ENCODE data around the gene OR4D10. TPM values are rescaled to one million over a fixed set of nuclear protein-coding genes. Genes with fewer than 3 reads are reported as not detected.
"Not testable (repeated sequence)": the region's sequence is repeated elsewhere in the genome, so short reads cannot be mapped to it uniquely, and the experiment has no call there.

The OR4D10 gene
- total RNA-seq, 2 donors from 2014 or later = not detected

- H3K27me3 ChIP-seq (ENCODE audit: control insufficient read depth, insufficient read depth, low read length, poor library complexity, severe bottlenecking) = no peaks in the 10 kb centered on the region
- DNase-seq = no peak
- 74 to 76% methylated on average over 2 to 3 of the region's 3 CpGs for WGBS, 2 experiments (ENCODE audit: insufficient coverage in 1 of 2, insufficient read length in 1 of 2)
- H3K27ac Mint-ChIP-seq = no peak within 1 kb of the TSS
- TF ChIP-seq, protein P1, sequence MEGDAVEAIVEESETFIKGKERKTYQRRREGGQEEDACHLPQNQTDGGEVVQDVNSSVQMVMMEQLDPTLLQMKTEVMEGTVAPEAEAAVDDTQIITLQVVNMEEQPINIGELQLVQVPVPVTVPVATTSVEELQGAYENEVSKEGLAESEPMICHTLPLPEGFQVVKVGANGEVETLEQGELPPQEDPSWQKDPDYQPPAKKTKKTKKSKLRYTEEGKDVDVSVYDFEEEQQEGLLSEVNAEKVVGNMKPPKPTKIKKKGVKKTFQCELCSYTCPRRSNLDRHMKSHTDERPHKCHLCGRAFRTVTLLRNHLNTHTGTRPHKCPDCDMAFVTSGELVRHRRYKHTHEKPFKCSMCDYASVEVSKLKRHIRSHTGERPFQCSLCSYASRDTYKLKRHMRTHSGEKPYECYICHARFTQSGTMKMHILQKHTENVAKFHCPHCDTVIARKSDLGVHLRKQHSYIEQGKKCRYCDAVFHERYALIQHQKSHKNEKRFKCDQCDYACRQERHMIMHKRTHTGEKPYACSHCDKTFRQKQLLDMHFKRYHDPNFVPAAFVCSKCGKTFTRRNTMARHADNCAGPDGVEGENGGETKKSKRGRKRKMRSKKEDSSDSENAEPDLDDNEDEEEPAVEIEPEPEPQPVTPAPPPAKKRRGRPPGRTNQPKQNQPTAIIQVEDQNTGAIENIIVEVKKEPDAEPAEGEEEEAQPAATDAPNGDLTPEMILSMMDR (conservative IDR thresholded peaks at IDR 0.05) = no peak
- peaks cover 3% of the 10 kb centered on the region for H3K27me3 Mint-ChIP-seq (ENCODE audit: insufficient read depth)
- no peak within 1 kb of the TSS for H3K27ac ChIP-seq (ENCODE audit: low read depth, low read length)
- H3K9ac ChIP-seq (ENCODE audit: extremely low read depth, low read length, poor library complexity, severe bottlenecking) = no peak within 1 kb of the TSS
- no peaks in the 10 kb centered on the region for H3K4me1 ChIP-seq (ENCODE audit: control insufficient read depth, insufficient read depth, low read length)
- H3K4me3 ChIP-seq (ENCODE audit: low read length) = no peak within 1 kb of the TSS
- no peaks in the 10 kb centered on the region for H3K36me3 Mint-ChIP-seq (ENCODE audit: low read depth)
- H3K4me3 Mint-ChIP-seq = no peak within 1 kb of the TSS
- H3K9me3 ChIP-seq (ENCODE audit: control insufficient read depth, low read length) = no peaks in the 10 kb centered on the region
- peaks cover 5% of the 10 kb centered on the region for H3K4me1 Mint-ChIP-seq
- H3K36me3 ChIP-seq (ENCODE audit: control insufficient read depth, insufficient read depth, low read length) = no peaks in the 10 kb centered on the region
- no peaks in the 10 kb centered on the region for H3K9me3 Mint-ChIP-seq
Measured at GRCh38 chr11:59436169-59436568, 36.9 kb upstream of the OR4D10 start, which contains the start of gene OR5A1. Gene OR5A1, plus strand, starts transcription at chr11:59436469. Its CDS starts 6,700 bp downstream, at chr11:59443169.

- Histone ChIP-seq H3K9me3 (ENCODE audit: control insufficient read depth, low read length) (no peaks in the 10 kb centered on the region), H3K4me3 (ENCODE audit: low read length) (no peak overlapping the region), H3K27ac (ENCODE audit: low read depth, low read length) (no peak overlapping the region), H3K9ac (ENCODE audit: extremely low read depth, low read length, poor library complexity, severe bottlenecking) (no peak overlapping the region), H3K27me3 (ENCODE audit: control insufficient read depth, insufficient read depth, low read length, poor library complexity, severe bottlenecking) (no peaks in the 10 kb centered on the region), H3K36me3 (ENCODE audit: control insufficient read depth, insufficient read depth, low read length) (no peaks in the 10 kb centered on the region), H3K4me1 (ENCODE audit: control insufficient read depth, insufficient read depth, low read length) (no peaks in the 10 kb centered on the region)
- 87 to 92% methylated on average over 4 to 7 of the region's 7 CpGs for WGBS, 2 experiments (ENCODE audit: insufficient coverage in 1 of 2, insufficient read length in 1 of 2)
- no peak overlapping the region for H3K27ac Mint-ChIP-seq
- H3K27me3 Mint-ChIP-seq (ENCODE audit: insufficient read depth) = no peaks in the 10 kb centered on the region
- peaks cover 5% of the 10 kb centered on the region for H3K4me1 Mint-ChIP-seq
- no peaks in the 10 kb centered on the region for H3K36me3 Mint-ChIP-seq (ENCODE audit: low read depth)
- no peaks in the 10 kb centered on the region for H3K9me3 Mint-ChIP-seq
- no peak overlapping the region for H3K4me3 Mint-ChIP-seq
- TF ChIP-seq, protein P1 (conservative IDR thresholded peaks at IDR 0.05) = no peak
- no peak for DNase-seq
Measured at GRCh38 chr11:59437770-59438169, 35.3 kb upstream of the OR4D10 start.

DNA sequence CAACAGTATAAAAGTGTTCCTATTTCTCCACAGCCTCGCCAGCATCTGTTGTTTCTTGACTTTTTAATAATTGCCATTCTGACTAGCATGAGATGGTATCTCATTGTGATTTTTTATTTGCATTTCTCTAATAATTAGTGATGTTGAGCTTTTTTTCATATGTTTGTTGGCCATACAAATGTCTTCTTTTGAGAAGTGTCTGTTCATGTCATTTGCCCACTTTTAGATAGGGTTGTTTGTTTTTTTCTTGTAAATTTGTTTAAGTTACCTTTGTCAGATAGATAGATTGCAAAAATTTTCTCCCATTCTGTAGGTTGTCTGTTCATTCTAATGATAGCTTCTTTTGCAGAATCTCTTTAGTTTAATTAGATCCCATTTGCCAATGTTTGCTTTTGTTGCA, 27.5 kb upstream of the OR4D10 start:
- not testable (repeated sequence) for H3K4me1 Mint-ChIP-seq; H3K27me3 Mint-ChIP-seq (ENCODE audit: insufficient read depth); H3K36me3 Mint-ChIP-seq (ENCODE audit: low read depth); H3K27me3 ChIP-seq (ENCODE audit: control insufficient read depth, insufficient read depth, low read length, poor library complexity, severe bottlenecking); H3K27ac Mint-ChIP-seq; H3K9me3 ChIP-seq (ENCODE audit: control insufficient read depth, low read length); H3K9ac ChIP-seq (ENCODE audit: extremely low read depth, low read length, poor library complexity, severe bottlenecking); H3K4me3 ChIP-seq (ENCODE audit: low read length); H3K4me1 ChIP-seq (ENCODE audit: control insufficient read depth, insufficient read depth, low read length); H3K27ac ChIP-seq (ENCODE audit: low read depth, low read length); DNase-seq; H3K36me3 ChIP-seq (ENCODE audit: control insufficient read depth, insufficient read depth, low read length); H3K4me3 Mint-ChIP-seq
- peaks cover 14% of the 10 kb centered on the region for H3K9me3 Mint-ChIP-seq
- 100% methylated on average over 1 of the region's 1 CpG; no CpG with 5 or more reads in 1 of the 2 experiments for WGBS, 2 experiments (ENCODE audit: insufficient coverage in 1 of 2, insufficient read length in 1 of 2)

DNA sequence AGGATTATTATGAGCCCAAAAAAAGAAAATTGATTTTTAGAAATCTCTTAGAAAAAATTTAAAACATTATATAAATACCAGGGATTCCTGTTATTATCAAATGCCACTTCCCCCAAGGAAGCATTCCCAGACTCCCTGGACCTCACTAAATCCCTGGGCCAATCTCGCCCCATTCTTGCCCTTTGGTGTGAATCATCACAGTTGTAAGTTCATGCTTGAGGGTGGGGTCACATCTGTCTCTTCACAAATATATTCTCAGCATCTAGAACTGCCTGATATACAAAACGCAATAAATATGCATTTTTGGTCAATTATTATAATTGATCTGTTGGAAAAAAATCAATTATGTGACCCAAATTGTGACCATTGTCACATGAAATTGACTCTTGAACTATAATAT, 24.6 kb upstream of the OR4D10 start:
- Mint-ChIP-seq H3K4me3 (no peak overlapping the region), H3K36me3 (ENCODE audit: low read depth) (no peaks in the 10 kb centered on the region), H3K9me3 (peaks cover 14% of the 10 kb centered on the region), H3K27me3 (ENCODE audit: insufficient read depth) (peaks cover 2% of the 10 kb centered on the region), H3K4me1 (no peaks in the 10 kb centered on the region), H3K27ac (no peak overlapping the region)
- DNase-seq = no peak
- H3K27me3 ChIP-seq (ENCODE audit: control insufficient read depth, insufficient read depth, low read length, poor library complexity, severe bottlenecking) = no peaks in the 10 kb centered on the region
- TF ChIP-seq, protein P1 (conservative IDR thresholded peaks at IDR 0.05) = no peak
- H3K9me3 ChIP-seq (ENCODE audit: control insufficient read depth, low read length) = no peaks in the 10 kb centered on the region
- H3K9ac ChIP-seq (ENCODE audit: extremely low read depth, low read length, poor library complexity, severe bottlenecking) = no peak overlapping the region
- no peak overlapping the region for H3K4me3 ChIP-seq (ENCODE audit: low read length)
- 60 to 83% methylated on average over 1 to 2 of the region's 2 CpGs for WGBS, 2 experiments (ENCODE audit: insufficient coverage in 1 of 2, insufficient read length in 1 of 2)
- H3K36me3 ChIP-seq (ENCODE audit: control insufficient read depth, insufficient read depth, low read length) = no peaks in the 10 kb centered on the region
- no peaks in the 10 kb centered on the region for H3K4me1 ChIP-seq (ENCODE audit: control insufficient read depth, insufficient read depth, low read length)
- H3K27ac ChIP-seq (ENCODE audit: low read depth, low read length) = no peak overlapping the region

Measured in endodermal cell (in vitro differentiated cells).